GM12875 (cell line): ENCODE measurements around the gene GABRR3.

Experiments
- H3K4me3 ChIP-seq: one replicate; pipeline ENCODE4 v1.5.1; 2011; ENCODE audit warnings: low read depth, low read length, control low read depth
- CTCF ChIP-seq: IDR thresholded peaks from 2 replicates; pipeline ENCODE4 v1.5.1; 2011; ENCODE audit warnings: low read depth, mild to moderate bottlenecking, control low read depth, inconsistent platforms, low read length, moderate library complexity, borderline replicate concordance; ENCODE audit not compliant: insufficient read depth

GABRR3 gene

DNA sequence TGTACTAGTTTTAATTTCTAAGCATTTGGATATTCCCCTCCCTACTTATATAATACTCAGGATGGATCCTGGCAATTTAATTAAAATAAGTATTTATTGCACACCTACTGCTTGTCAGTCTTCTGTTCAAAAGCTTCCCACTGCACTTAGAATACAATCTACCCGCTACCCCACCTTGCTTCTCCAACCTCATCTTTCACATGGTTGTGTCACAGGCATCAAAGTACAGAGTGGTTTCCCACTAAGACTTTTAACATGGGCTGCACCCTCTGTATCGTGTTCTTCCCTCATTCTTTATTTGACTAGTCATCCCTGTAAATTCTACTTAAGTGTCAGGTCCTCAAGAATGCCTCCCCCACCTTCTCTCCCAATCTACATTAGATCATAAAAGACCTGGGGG lies 97.9 kb downstream of the GABRR3 start:
- TF ChIP-seq CTCF = no peak
- H3K4me3 ChIP-seq = no peak overlapping the region

DNA sequence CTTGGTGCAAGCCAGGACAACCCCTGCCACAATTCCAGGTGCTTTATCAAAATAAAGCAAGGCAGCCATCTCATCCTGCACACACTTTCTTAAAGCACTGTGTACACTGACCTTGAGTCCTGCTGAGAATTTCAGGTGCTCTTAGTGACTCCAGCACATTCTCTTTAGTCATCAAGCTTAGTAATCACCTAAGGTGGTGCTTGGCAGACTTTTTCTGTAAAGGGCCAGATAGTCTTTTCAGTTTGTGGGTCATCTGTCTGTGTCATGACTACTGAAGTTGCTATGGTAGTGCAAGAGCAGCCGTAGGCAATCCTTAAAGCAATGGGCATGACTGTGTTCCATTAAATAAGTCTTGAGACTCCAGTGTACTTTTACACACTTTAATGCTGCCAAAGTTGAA lies 99.3 kb downstream of the GABRR3 start:
- TF ChIP-seq CTCF = no peak
- no peak overlapping the region for H3K4me3 ChIP-seq
